Transverse colon (tissue), 4 donors: ENCODE results near the gene PKLR.
"Not testable (repeated sequence)": the region's sequence is repeated elsewhere in the genome, so short reads cannot be mapped to it uniquely, and the experiment has no call there.

ENCODE experiments used
- EP300 ChIP-seq: sonication (generic); formaldehyde crosslinking; IDR thresholded peaks from one replicate; pipeline ENCODE4 v1.6.1; 2017; ENCODE audit warnings: antibody characterized with exemption, low read depth
- POLR2A ChIP-seq: fragments of 450-650 bp; IDR thresholded peaks from one replicate; pipeline ENCODE4 v1.6.1; 2016; ENCODE audit warnings: antibody characterized with exemption, mild to moderate bottlenecking, moderate library complexity
- POLR2AphosphoS5 ChIP-seq, 3 donors: sonication (generic); formaldehyde crosslinking; IDR thresholded peaks; one replicate each; pipeline ENCODE4 v1.6.1; 2016; ENCODE audit warnings: antibody characterized with exemption in 3 of 3
- TF ChIP-seq, protein P1 (sequence below), 5 experiments: fragments of 200-600 bp in 3 of 5; fragments of 450-650 bp in 2 of 5; sonication (generic) in 3 of 5; IDR thresholded peaks; 1 replicate in 2 of 5; 2 replicates in 3 of 5; pipeline ENCODE4 v1.5.1; 2016 to 2017; ENCODE audit warnings: antibody characterized with exemption in 5 of 5, inconsistent platforms in 3 of 5, mild to moderate bottlenecking in 2 of 5, moderate library complexity in 1 of 5

DNA sequence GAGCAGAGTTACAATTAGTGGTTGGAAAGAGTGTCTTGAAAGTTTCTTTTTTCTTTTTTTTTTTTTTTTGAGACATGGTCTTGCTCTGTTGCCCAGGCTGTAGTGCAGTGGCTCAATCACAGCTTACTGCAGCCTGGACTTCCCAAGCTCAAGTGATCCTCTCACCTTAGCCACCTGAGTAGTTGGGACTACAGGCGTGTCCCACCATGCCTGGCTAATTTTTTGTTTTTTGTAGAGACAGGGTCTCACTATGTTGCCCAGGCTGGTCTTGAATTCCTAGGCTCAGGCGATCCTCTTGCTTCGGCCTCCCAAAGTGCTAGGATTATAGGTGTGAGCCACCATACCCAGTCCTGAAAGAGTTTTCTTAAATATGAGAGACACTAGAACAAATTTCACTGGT lies 54.4 kb downstream of the PKLR start:
- TF ChIP-seq, protein P1, sequence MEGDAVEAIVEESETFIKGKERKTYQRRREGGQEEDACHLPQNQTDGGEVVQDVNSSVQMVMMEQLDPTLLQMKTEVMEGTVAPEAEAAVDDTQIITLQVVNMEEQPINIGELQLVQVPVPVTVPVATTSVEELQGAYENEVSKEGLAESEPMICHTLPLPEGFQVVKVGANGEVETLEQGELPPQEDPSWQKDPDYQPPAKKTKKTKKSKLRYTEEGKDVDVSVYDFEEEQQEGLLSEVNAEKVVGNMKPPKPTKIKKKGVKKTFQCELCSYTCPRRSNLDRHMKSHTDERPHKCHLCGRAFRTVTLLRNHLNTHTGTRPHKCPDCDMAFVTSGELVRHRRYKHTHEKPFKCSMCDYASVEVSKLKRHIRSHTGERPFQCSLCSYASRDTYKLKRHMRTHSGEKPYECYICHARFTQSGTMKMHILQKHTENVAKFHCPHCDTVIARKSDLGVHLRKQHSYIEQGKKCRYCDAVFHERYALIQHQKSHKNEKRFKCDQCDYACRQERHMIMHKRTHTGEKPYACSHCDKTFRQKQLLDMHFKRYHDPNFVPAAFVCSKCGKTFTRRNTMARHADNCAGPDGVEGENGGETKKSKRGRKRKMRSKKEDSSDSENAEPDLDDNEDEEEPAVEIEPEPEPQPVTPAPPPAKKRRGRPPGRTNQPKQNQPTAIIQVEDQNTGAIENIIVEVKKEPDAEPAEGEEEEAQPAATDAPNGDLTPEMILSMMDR (IDR thresholded peaks at IDR 0.05): not testable (repeated sequence)
- TF ChIP-seq EP300; POLR2AphosphoS5 (IDR thresholded peaks at IDR 0.05); POLR2A: not testable (repeated sequence)
